ENCODE results near the gene WASHC4. TPM values are rescaled to one million over a fixed set of nuclear protein-coding genes. Genes with fewer than 3 reads are reported as not detected.
"Not testable (repeated sequence)": the region's sequence is repeated elsewhere in the genome, so short reads cannot be mapped to it uniquely, and the experiment has no call there.

Gene WASHC4
- total RNA-seq, 4 donors from 2014 or later = 56.6 to 93.3 (median 71.4) TPM

- TF ChIP-seq CTCF (IDR thresholded peaks at IDR 0.05) = no peak
- peaks cover 0 to 70% (median 0%) of the 10 kb centered on the region in 3 donors for H3K36me3 ChIP-seq
These were observed 62.6 kb downstream of the WASHC4 start for GRCh38 chr12:105170139-105170538.

GRCh38 chr12:105171691-105172436, 64.3 kb downstream of the WASHC4 start:
- H3K4me1 ChIP-seq = no peaks in the 10 kb centered on the region
- H3K27ac ChIP-seq = no peak overlapping the region
- H3K27me3 ChIP-seq = no peaks in the 10 kb centered on the region
- peaks cover 0 to 70% (median 0%) of the 10 kb centered on the region in 3 donors for H3K36me3 ChIP-seq
- DNase-seq = no peak
- TF ChIP-seq CTCF (IDR thresholded peaks at IDR 0.05) (no peak), POLR2A (IDR thresholded peaks at IDR 0.05) (no peak)
- no peak overlapping the region for H3K4me3 ChIP-seq
- H3K9me3 ChIP-seq = no peaks in the 10 kb centered on the region

More at GRCh38 chr12:105170139-105170538, 62.6 kb downstream of the WASHC4 start:
- Histone ChIP-seq H3K27ac (no peak overlapping the region), H3K9me3 (no peaks in the 10 kb centered on the region), H3K27me3 (no peaks in the 10 kb centered on the region), H3K4me1 (no peaks in the 10 kb centered on the region), H3K4me3 (no peak overlapping the region)
- DNase-seq = no peak

GRCh38 chr12:105175397-105175990, 68.0 kb downstream of the WASHC4 start:
- Histone ChIP-seq H3K36me3 (peaks cover 0 to 50% (median 0%) of the 10 kb centered on the region in 3 donors), H3K27ac (no peak overlapping the region), H3K27me3 (no peaks in the 10 kb centered on the region), H3K4me3 (no peak overlapping the region), H3K9me3 (no peaks in the 10 kb centered on the region), H3K4me1 (no peaks in the 10 kb centered on the region)
- no peak for DNase-seq
- TF ChIP-seq POLR2A (IDR thresholded peaks at IDR 0.05) (no peak), CTCF (IDR thresholded peaks at IDR 0.05) (no peak)

GRCh38 chr12:105177208-105177607, 69.7 kb downstream of the WASHC4 start:
- no peak for DNase-seq
- H3K4me1 ChIP-seq = no peaks in the 10 kb centered on the region
- TF ChIP-seq POLR2A (IDR thresholded peaks at IDR 0.05) (no peak), CTCF (IDR thresholded peaks at IDR 0.05) (no peak)
- H3K27me3 ChIP-seq = no peaks in the 10 kb centered on the region
- H3K27ac ChIP-seq = no peak overlapping the region
- H3K36me3 ChIP-seq = peaks cover 0 to 46% (median 0%) of the 10 kb centered on the region in 3 donors
- no peak overlapping the region for H3K4me3 ChIP-seq
- H3K9me3 ChIP-seq = no peaks in the 10 kb centered on the region

- not testable (repeated sequence) for H3K4me1 ChIP-seq, H3K27me3 ChIP-seq, DNase-seq, H3K27ac ChIP-seq, H3K9me3 ChIP-seq, H3K4me3 ChIP-seq
- H3K36me3 ChIP-seq = peaks cover 0 to 40% (median 0%) of the 10 kb centered on the region in 3 donors
These were observed 71.6 kb downstream of the WASHC4 start for GRCh38 chr12:105179114-105179513.

- H3K27ac ChIP-seq, H3K27me3 ChIP-seq, DNase-seq, H3K9me3 ChIP-seq, H3K4me3 ChIP-seq, H3K4me1 ChIP-seq: not testable (repeated sequence)
- peaks cover 0 to 50% (median 0%) of the 10 kb centered on the region in 3 donors for H3K36me3 ChIP-seq
These were observed 75.9 kb downstream of the WASHC4 start for GRCh38 chr12:105183406-105183805.

- not testable (repeated sequence) for DNase-seq, H3K4me1 ChIP-seq, H3K4me3 ChIP-seq, H3K9me3 ChIP-seq, H3K27ac ChIP-seq, H3K27me3 ChIP-seq
- H3K36me3 ChIP-seq = peaks cover 0 to 54% (median 0%) of the 10 kb centered on the region in 3 donors
These were observed 76.4 kb downstream of the WASHC4 start for GRCh38 chr12:105183976-105184375.
